CD4-positive, alpha-beta T cell treated with Interleukin-1 beta for 1 hour (primary cell): ENCODE results near the gene MTHFD2.
A peak's percentile ranks its signal among the peaks of the same experiment; 100 is the strongest.
"Not testable (repeated sequence)": the region's sequence is repeated elsewhere in the genome, so short reads cannot be mapped to it uniquely, and the experiment has no call there.

ENCODE experiments used
- DNase-seq, 2 donors: peaks; one replicate each; pipeline ENCODE4 v3.0.0-alpha.2; 2020 to 2022

MTHFD2 gene

GRCh38 chr2:74198023-74198460, 373 bp upstream of the MTHFD2 start:
- no peak for DNase-seq

- peak in 1 of 2 donors; percentile 23 for DNase-seq
Observed at GRCh38 chr2:74199275-74199701, 873 bp downstream of the MTHFD2 start.

GRCh38 chr2:74199871-74200305, 1.5 kb downstream of the MTHFD2 start:
- DNase-seq, result no peak

- no peak for DNase-seq
Observed at GRCh38 chr2:74201196-74201595, 2.8 kb downstream of the MTHFD2 start.

GRCh38 chr2:74201596-74201995, 3.2 kb downstream of the MTHFD2 start:
- DNase-seq, result no peak

- DNase-seq, result no peak
Observed at GRCh38 chr2:74204436-74204835, 6.0 kb downstream of the MTHFD2 start.

GRCh38 chr2:74205113-74205512, 6.7 kb downstream of the MTHFD2 start:
- DNase-seq, result no peak

- peak in 1 of 2 donors; percentile 30 for DNase-seq
Observed at GRCh38 chr2:74205596-74205995, 7.2 kb downstream of the MTHFD2 start.

- peak; percentile 38 to 59 for DNase-seq
Observed at GRCh38 chr2:74206180-74206688, 7.8 kb downstream of the MTHFD2 start.

GRCh38 chr2:74212702-74213410, 14.4 kb downstream of the MTHFD2 start:
- DNase-seq, result no peak

GRCh38 chr2:74215771-74216170, 17.4 kb downstream of the MTHFD2 start:
- DNase-seq, result not testable (repeated sequence)

- DNase-seq, result no peak
Observed at GRCh38 chr2:74216642-74217041, 18.2 kb downstream of the MTHFD2 start.

GRCh38 chr2:74219846-74220486, 21.6 kb downstream of the MTHFD2 start:
- no peak for DNase-seq

- DNase-seq, result no peak
Observed at GRCh38 chr2:74221091-74221490, 22.7 kb downstream of the MTHFD2 start.

- no peak for DNase-seq
Observed at GRCh38 chr2:74221604-74222299, 23.3 kb downstream of the MTHFD2 start.

- no peak for DNase-seq
Observed at GRCh38 chr2:74222300-74222650, 23.9 kb downstream of the MTHFD2 start.

GRCh38 chr2:74223941-74224770, 25.7 kb downstream of the MTHFD2 start:
- no peak for DNase-seq

GRCh38 chr2:74225698-74226459, 27.5 kb downstream of the MTHFD2 start:
- no peak for DNase-seq

- no peak for DNase-seq
Observed at GRCh38 chr2:74226648-74227213, 28.3 kb downstream of the MTHFD2 start.

- no peak for DNase-seq
Observed at GRCh38 chr2:74227646-74228045, 29.2 kb downstream of the MTHFD2 start.

GRCh38 chr2:74228772-74229171, 30.4 kb downstream of the MTHFD2 start:
- no peak for DNase-seq

GRCh38 chr2:74229865-74230264, 31.4 kb downstream of the MTHFD2 start:
- DNase-seq, result not testable (repeated sequence)
